ENCODE data around the gene WDFY2. TPM values are rescaled to one million over a fixed set of nuclear protein-coding genes. Genes with fewer than 3 reads are reported as not detected.

The WDFY2 gene
- total RNA-seq, 1 donor from 2014 or later, result 4.5 TPM

DNA sequence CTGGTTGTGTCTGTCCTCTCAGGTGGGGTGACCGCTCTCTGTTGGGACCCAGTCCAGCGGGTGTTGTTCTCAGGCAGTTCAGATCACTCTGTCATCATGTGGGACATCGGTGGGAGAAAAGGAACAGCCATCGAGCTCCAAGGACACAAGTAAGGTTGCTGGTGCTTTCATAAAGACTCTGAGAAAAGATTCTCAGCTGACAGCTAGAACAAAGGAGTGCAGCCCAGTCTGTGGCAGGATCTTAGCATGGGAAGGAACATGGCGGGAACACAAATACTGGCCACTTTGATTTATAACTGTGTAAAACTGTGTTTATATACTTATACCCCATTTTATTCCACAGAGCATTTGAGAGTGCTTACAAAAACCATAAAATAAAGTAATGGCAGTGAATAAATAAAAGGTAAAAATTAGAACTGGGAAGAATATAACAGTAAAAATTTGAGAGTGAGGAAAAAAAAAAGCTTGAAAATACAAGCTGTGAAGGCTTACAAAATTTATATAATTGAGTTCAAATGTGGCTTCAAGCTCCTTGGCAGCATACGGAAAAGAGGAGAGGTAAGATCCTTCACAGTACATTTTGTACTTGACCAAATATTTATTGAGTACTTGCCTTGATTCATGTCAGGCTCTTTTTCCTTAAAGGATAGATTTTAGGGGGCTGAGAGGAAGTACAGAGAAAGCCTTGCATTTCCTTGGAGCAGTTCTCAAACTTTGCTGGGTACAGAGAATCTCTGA, 154.9 kb downstream of the WDFY2 start:
- TF ChIP-seq, protein P1, sequence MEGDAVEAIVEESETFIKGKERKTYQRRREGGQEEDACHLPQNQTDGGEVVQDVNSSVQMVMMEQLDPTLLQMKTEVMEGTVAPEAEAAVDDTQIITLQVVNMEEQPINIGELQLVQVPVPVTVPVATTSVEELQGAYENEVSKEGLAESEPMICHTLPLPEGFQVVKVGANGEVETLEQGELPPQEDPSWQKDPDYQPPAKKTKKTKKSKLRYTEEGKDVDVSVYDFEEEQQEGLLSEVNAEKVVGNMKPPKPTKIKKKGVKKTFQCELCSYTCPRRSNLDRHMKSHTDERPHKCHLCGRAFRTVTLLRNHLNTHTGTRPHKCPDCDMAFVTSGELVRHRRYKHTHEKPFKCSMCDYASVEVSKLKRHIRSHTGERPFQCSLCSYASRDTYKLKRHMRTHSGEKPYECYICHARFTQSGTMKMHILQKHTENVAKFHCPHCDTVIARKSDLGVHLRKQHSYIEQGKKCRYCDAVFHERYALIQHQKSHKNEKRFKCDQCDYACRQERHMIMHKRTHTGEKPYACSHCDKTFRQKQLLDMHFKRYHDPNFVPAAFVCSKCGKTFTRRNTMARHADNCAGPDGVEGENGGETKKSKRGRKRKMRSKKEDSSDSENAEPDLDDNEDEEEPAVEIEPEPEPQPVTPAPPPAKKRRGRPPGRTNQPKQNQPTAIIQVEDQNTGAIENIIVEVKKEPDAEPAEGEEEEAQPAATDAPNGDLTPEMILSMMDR (IDR thresholded peaks at IDR 0.05; ENCODE audit: borderline replicate concordance), result no peak
- no peak overlapping the region for H3K4me3 ChIP-seq
- H3K4me1 ChIP-seq, result peaks cover 3% of the 10 kb centered on the region
- intact Hi-C loops (cut with micrococcal nuclease), result no loop called here
- DNase-seq, result no peak
- H3K9me3 ChIP-seq (replicated peaks), result no peaks in the 10 kb centered on the region
- H3K27ac ChIP-seq (replicated peaks), result peak overlapping the region; percentile 69
- no peaks in the 10 kb centered on the region for H3K27me3 ChIP-seq (ENCODE audit: low read depth)
- H3K36me3 ChIP-seq, result peaks cover 17% of the 10 kb centered on the region

DNA sequence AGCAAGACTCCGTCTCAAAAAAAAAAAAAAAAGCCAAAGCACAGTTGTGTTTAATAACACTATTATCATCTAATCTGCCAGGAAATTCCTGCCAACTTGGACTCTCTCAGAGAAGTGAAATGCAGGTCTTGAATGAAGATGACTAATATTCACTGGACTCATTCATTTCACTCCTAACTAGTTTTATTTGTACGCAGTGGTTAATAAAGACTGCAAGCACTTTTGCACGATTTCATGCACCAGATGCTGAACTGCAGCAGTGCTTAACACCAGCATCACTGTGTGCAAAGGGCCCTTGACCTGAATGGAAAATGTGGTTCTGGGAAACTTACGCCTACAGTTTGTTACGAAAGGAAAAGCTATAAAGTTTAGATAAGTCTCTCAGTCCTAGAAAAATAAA, 156.4 kb downstream of the WDFY2 start:
- H3K27me3 ChIP-seq (ENCODE audit: low read depth), result no peaks in the 10 kb centered on the region
- H3K9me3 ChIP-seq (replicated peaks), result no peaks in the 10 kb centered on the region
- TF ChIP-seq, protein P1 (IDR thresholded peaks at IDR 0.05; ENCODE audit: borderline replicate concordance), result no peak
- H3K4me3 ChIP-seq, result no peak overlapping the region
- H3K27ac ChIP-seq (replicated peaks), result peak overlapping the region; percentile 69
- DNase-seq, result no peak
- intact Hi-C loops (cut with micrococcal nuclease), result no loop called here
- H3K4me1 ChIP-seq, result peaks cover 3% of the 10 kb centered on the region
- H3K36me3 ChIP-seq, result peaks cover 17% of the 10 kb centered on the region

DNA sequence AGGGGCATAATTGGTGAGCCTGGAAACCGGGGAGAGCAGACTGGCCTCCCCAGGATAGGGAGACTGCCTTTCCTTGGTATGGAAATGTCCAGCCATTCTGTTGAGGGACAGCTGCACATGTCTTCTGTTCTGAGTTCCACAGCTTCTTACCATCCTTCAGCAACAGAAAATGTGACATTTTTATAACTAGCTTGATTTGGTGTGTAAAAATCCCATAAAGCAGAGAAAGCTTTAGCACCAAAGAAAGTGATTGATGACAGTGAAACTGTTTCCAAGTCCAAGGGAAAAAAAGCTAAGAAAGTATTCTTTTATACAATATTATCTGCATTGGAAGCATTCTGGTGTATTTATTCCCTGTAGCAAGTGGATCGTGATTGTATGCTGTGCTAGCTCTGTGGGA, 157.8 kb downstream of the WDFY2 start:
- Histone ChIP-seq H3K36me3 (peaks cover 18% of the 10 kb centered on the region), H3K9me3 (replicated peaks) (peaks cover 2% of the 10 kb centered on the region), H3K4me3 (no peak overlapping the region), H3K27me3 (ENCODE audit: low read depth) (no peaks in the 10 kb centered on the region), H3K4me1 (peaks cover 3% of the 10 kb centered on the region), H3K27ac (replicated peaks) (no peak overlapping the region)
- DNase-seq, result no peak
- intact Hi-C loops (cut with micrococcal nuclease), result no loop called here
- TF ChIP-seq, protein P1 (IDR thresholded peaks at IDR 0.05; ENCODE audit: borderline replicate concordance), result no peak

DNA sequence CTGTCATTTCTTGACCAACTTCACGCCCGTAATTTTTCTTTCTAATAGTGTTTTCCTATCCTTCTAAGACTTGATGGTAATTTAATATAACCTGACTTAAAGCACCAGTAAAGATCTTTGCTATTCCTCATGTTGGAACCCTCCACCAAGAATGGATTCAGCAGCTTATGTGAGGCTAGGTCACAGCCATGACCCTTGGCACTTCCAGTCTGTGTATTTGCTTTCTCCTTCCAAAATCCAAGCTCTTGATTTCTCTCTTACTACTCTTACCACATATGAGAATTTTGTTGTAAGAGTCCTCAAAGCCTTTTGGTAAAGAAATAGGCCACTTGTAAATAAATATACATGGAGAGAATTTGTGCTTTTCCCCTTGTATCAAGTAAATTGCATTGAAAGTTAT, 158.3 kb downstream of the WDFY2 start:
- Histone ChIP-seq H3K9me3 (replicated peaks) (peaks cover 7% of the 10 kb centered on the region), H3K4me1 (peaks cover 3% of the 10 kb centered on the region), H3K36me3 (peaks cover 23% of the 10 kb centered on the region), H3K27ac (replicated peaks) (no peak overlapping the region), H3K4me3 (no peak overlapping the region), H3K27me3 (ENCODE audit: low read depth) (no peaks in the 10 kb centered on the region)
- intact Hi-C loops (cut with micrococcal nuclease), result no loop called here
- no peak for DNase-seq
- TF ChIP-seq, protein P1 (IDR thresholded peaks at IDR 0.05; ENCODE audit: borderline replicate concordance), result no peak

DNA sequence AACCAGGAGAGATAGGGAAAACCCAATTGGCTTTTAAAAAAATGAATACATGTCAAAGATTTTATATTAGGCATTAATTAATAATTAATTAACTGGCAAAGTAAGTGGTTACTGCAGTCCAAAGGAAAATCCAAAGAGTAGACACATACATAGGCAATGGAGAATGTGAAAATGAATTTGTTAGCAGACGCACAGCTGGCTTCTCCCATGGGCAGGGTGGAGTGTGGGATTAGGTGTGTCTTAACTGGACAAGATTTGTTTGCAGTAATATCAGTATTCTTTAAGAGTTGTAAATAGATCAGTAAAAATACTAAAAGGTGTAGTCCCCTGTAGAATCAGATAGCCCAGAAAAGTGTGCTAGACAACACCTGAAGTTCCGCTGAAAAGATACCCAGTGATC, 161.0 kb downstream of the WDFY2 start:
- no peak for DNase-seq
- Histone ChIP-seq H3K4me1 (no peaks in the 10 kb centered on the region), H3K9me3 (replicated peaks) (peaks cover 20% of the 10 kb centered on the region), H3K27me3 (ENCODE audit: low read depth) (no peaks in the 10 kb centered on the region), H3K4me3 (no peak overlapping the region), H3K36me3 (peaks cover 27% of the 10 kb centered on the region), H3K27ac (replicated peaks) (no peak overlapping the region)
- intact Hi-C loops (cut with micrococcal nuclease), result no loop called here
- TF ChIP-seq, protein P1 (IDR thresholded peaks at IDR 0.05; ENCODE audit: borderline replicate concordance), result no peak

Data from left ventricle myocardium inferior (tissue), 1 donor.